Endothelial cell of umbilical vein (primary cell): Measurements from ENCODE around the gene ASIC5. TPM values are rescaled to one million over a fixed set of nuclear protein-coding genes. Genes with fewer than 3 reads are reported as not detected.

Source experiments
- BruUV-seq: library from RNA; stranded (reverse); fragments of 400-500 nt; replicated peaks from 2 replicates; lab custom pipeline; 2021; lab: Mats Ljungman, UMichigan
- CTCF ChIA-PET: fragments of 300-600, 350-600 bp; sonication (Branson Sonifier 250); formaldehyde crosslinking; loops from one replicate; lab custom pipeline; 2021; ENCODE audit warnings: antibody characterized with exemption, inconsistent platforms; lab: Charles Lee
- POLR2A ChIA-PET: fragments of 300-600, 350-600 bp; sonication (Branson Sonifier 250); formaldehyde crosslinking; loops from one replicate; lab custom pipeline; 2021; ENCODE audit warnings: antibody characterized with exemption, inconsistent platforms; lab: Charles Lee
- DNase-seq: peaks from one replicate; pipeline ENCODE4 v3.0.0-alpha.2; 2011; ENCODE audit warnings: low read depth, low spot score
- FAIRE-seq: peaks from 2 replicates; lab custom pipeline; 2011; peaks lifted over from hg19 to GRCh38; lab: Jason Lieb, UNC
- H2AFZ ChIP-seq: 2 replicates; pipeline ENCODE4 v1.6.0; 2012; ENCODE audit warnings: low read depth, low read length, control low read depth, inconsistent platforms
- H3K27ac ChIP-seq: 2 replicates; pipeline ENCODE4 v1.5.1; 2011; ENCODE audit warnings: low read depth, mild to moderate bottlenecking, control low read depth, low read length, moderate library complexity; ENCODE audit not compliant: insufficient read depth
- H3K27me3 ChIP-seq, 2 experiments: 2 replicates each; pipeline versions ENCODE4 v1.6.0 to v1.6.1; 2011; ENCODE audit warnings: low read length in 2 of 2, mixed read lengths in 1 of 2; ENCODE audit not compliant: control insufficient read depth in 2 of 2, insufficient read depth in 2 of 2
- H3K36me3 ChIP-seq, 2 experiments: 2 replicates in 1 of 2; 3 replicates in 1 of 2; pipeline ENCODE4 v1.5.1; 2011; ENCODE audit warnings: low read length in 2 of 2, mild to moderate bottlenecking in 1 of 2, moderate library complexity in 1 of 2; ENCODE audit not compliant: control insufficient read depth in 2 of 2, insufficient read depth in 2 of 2; ENCODE audit errors: extremely low read depth in 1 of 2
- H3K4me1 ChIP-seq: 3 replicates; pipeline ENCODE4 v1.5.1; 2011; ENCODE audit warnings: mild to moderate bottlenecking, low read length; ENCODE audit not compliant: control insufficient read depth, insufficient read depth; ENCODE audit errors: extremely low read depth
- H3K4me2 ChIP-seq: 2 replicates; pipeline ENCODE4 v1.6.1; 2011; ENCODE audit warnings: low read length, control low read depth, mixed read lengths; ENCODE audit not compliant: insufficient read depth
- H3K4me3 ChIP-seq, 3 experiments: fragments of 200-600 bp in 1 of 3; sonication (generic), shearing (Covaris generic) in 1 of 3; replicated peaks in 1 of 3; 2 replicates each; pipeline ENCODE4 v1.5.1; 2011 to 2016; ENCODE audit warnings: control low read depth in 3 of 3, low read length in 3 of 3, mild to moderate bottlenecking in 2 of 3, inconsistent platforms in 1 of 3, low read depth in 1 of 3, moderate library complexity in 1 of 3; ENCODE audit not compliant: insufficient read depth in 1 of 3
- H3K79me2 ChIP-seq: 2 replicates; pipeline ENCODE4 v1.6.0; 2012; ENCODE audit warnings: low read length, inconsistent platforms; ENCODE audit not compliant: control insufficient read depth, insufficient read depth
- H3K9ac ChIP-seq: replicated peaks from 2 replicates; pipeline ENCODE3; 2011; ENCODE audit warnings: low read length, control low read depth; ENCODE audit not compliant: insufficient read depth; ENCODE audit errors: extremely low read depth
- H3K9me1 ChIP-seq: replicated peaks from 3 replicates; pipeline ENCODE4 v1.6.0; 2011; ENCODE audit warnings: mild to moderate bottlenecking, low read length; ENCODE audit not compliant: control insufficient read depth, insufficient read depth; ENCODE audit errors: extremely low read depth
- H3K9me3 ChIP-seq: replicated peaks from 2 replicates; pipeline ENCODE4 v1.5.1; 2012; ENCODE audit warnings: low read length, inconsistent platforms; ENCODE audit not compliant: control insufficient read depth, insufficient read depth
- H4K20me1 ChIP-seq: replicated peaks from 2 replicates; pipeline ENCODE3; 2011; ENCODE audit warnings: mild to moderate bottlenecking, low read length; ENCODE audit not compliant: control insufficient read depth, insufficient read depth; ENCODE audit errors: extremely low read depth
- CTCF ChIP-seq, 2 donors: IDR thresholded peaks; 1 replicate in 1 of 2; 2 replicates in 1 of 2; pipeline ENCODE4 v1.5.1; 2011; ENCODE audit warnings: low read length in 2 of 2, mild to moderate bottlenecking in 2 of 2, moderate library complexity in 2 of 2, control low read depth in 1 of 2, inconsistent platforms in 1 of 2, low read depth in 1 of 2; ENCODE audit not compliant: insufficient read depth in 1 of 2; ENCODE audit errors: extremely low read depth in 1 of 2
- EZH2 ChIP-seq: IDR thresholded peaks from 2 replicates; pipeline ENCODE4 v1.6.1; 2012; ENCODE audit warnings: borderline replicate concordance, low read depth, mild to moderate bottlenecking, moderate library complexity, low read length, inconsistent platforms; ENCODE audit not compliant: severe bottlenecking
- FOS ChIP-seq: IDR thresholded peaks from 2 replicates; pipeline ENCODE4 v1.6.1; 2011; ENCODE audit warnings: mild to moderate bottlenecking, low read length, moderate library complexity, borderline replicate concordance; ENCODE audit not compliant: insufficient read depth
- GATA2 ChIP-seq: IDR thresholded peaks from 2 replicates; pipeline ENCODE4 v1.7.0; 2011; ENCODE audit warnings: low read depth, mild to moderate bottlenecking, moderate library complexity, mixed read lengths, low read length; ENCODE audit not compliant: insufficient read length, insufficient read depth
- MAX ChIP-seq: IDR thresholded peaks from 2 replicates; pipeline ENCODE4 v1.6.1; 2011; ENCODE audit not compliant: insufficient read depth, insufficient read length
- MYC ChIP-seq: IDR thresholded peaks from one replicate; pipeline ENCODE4 v1.6.1; 2011; ENCODE audit warnings: mild to moderate bottlenecking, low read depth, low read length
- POLR2A ChIP-seq: IDR thresholded peaks from 2 replicates; pipeline ENCODE4 v1.6.1; 2012; ENCODE audit warnings: low read depth, mild to moderate bottlenecking, control low read depth, low read length
- POLR2AphosphoS5 ChIP-seq: IDR thresholded peaks from 2 replicates; pipeline ENCODE4 v1.6.1; 2012; ENCODE audit warnings: low read depth, mild to moderate bottlenecking, control low read depth, low read length, moderate library complexity; ENCODE audit not compliant: insufficient read depth
- dilution Hi-C: fragments of 300-500 bp; cut with MboI; formaldehyde crosslinking; loops from one replicate; pipeline ENCODE4 v1.15.0; 2019; ENCODE audit warnings: low sequenced_read_pairs; ENCODE audit not compliant: extremely low pct_ligation_motif_present
- intact Hi-C: fragments of 100-400 bp; cut with micrococcal nuclease; formaldehyde crosslinking; loops from one replicate; pipeline ENCODE4 v1.10.0; 2022
- polyA plus RNA-seq, 4 experiments: library from polyadenylated mRNA; depleted of rRNA in 3 of 4; stranded (reverse) in 3 of 4; unstranded in 1 of 4; fragments of >200 nt; gene quantifications; 2 replicates each; pipeline versions ENCODE4 v1.2.1 to v1.2.3, GENCODE V29; 2011 to 2012; ENCODE audit warnings: missing spikeins in 1 of 4
- total RNA-seq: library from RNA; stranded (reverse); gene quantifications from 2 replicates; pipeline ENCODE4 v1.2.3, GENCODE V29; 2021

The ASIC5 gene
- total and polyA plus RNA-seq, 2 donors (not counting 3 experiments of a cell fraction or from before 2014, with no cell fraction given), result not detected

DNA sequence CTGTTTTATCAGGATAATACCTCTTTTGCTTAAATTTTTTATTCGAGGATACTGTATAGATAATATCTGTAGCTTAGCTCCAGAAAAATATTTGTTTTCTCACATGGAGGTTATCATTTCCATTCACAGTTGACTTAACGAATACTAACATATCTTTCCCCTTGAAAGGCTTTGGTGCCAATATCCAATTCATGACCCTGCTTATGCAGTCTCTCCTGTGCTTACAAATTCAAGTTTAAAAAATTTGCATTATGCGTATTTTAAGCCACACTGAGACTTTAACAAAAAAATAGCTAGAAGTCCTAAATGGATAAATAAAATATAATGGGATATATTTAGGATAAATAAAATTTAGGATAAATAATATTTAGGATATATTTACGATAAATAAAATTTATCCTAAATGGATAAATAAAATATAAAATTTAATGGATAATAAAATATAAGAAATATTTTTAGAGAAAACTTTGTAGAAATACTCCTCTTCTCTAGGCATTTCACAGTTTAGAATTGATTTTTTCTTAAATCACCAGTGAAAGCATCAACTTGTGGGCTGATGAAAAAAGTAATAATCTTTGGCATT, 84.7 kb downstream of the ASIC5 start:
- FAIRE-seq (no peak), DNase-seq (no peak)
- CTCF ChIA-PET, result interaction anchor here (2.9 to 6.2 kb wide), 3 partner anchors 252 to 378 kb away, joined by 12 to 41 read pairs (median 15); no protein-coding TSS in a partner anchor
- H3K4me2 ChIP-seq, result no peak overlapping the region
- H3K27me3 ChIP-seq, result no peaks in the 10 kb centered on the region
- H4K20me1 ChIP-seq, result no peaks in the 10 kb centered on the region
- intact Hi-C loops, result loop anchor here (10.0 kb wide), 1 partner anchor 757 kb away; no protein-coding TSS in a partner anchor
- POLR2A ChIA-PET, result no interaction called here
- TF ChIP-seq MYC (no peak), CTCF (IDR thresholded peaks at IDR 0.05; ENCODE audit: extremely low read depth in 1 of 2, insufficient read depth in 1 of 2, low read depth in 1 of 2, low read length in 2 of 2) (no peak), EZH2 (no peak), FOS (no peak), POLR2A (no peak), MAX (no peak), GATA2 (no peak), POLR2AphosphoS5 (no peak)
- H3K9me1 ChIP-seq, result no peaks in the 10 kb centered on the region
- H2AFZ ChIP-seq, result no peak overlapping the region
- H3K9me3 ChIP-seq, result no peaks in the 10 kb centered on the region
- dilution Hi-C loops, result no loop called here
- BruUV-seq, result no TSS peak
- H3K4me1 ChIP-seq, result no peaks in the 10 kb centered on the region
- no peaks in the 10 kb centered on the region for H3K36me3 ChIP-seq
- no peak overlapping the region for H3K4me3 ChIP-seq
- no peak overlapping the region for H3K27ac ChIP-seq
- H3K9ac ChIP-seq, result no peak overlapping the region
- H3K79me2 ChIP-seq, result no peaks in the 10 kb centered on the region
